Calu3 (cell line): ENCODE measurements around the gene ADCY3. TPM values are rescaled to one million over a fixed set of nuclear protein-coding genes. Genes with fewer than 3 reads are reported as not detected.

Experiments
- BruUV-seq: library from RNA; stranded (reverse); fragments of 400-500 nt; replicated peaks from 2 replicates; lab custom pipeline; 2021; lab: Mats Ljungman, UMichigan
- CTCF ChIA-PET: fragments of 300-600 bp; sonication (Branson Sonifier 250); formaldehyde crosslinking; loops from one replicate; lab custom pipeline; 2022; ENCODE audit warnings: antibody characterized with exemption; lab: Charles Lee
- DNase-seq: peaks from one replicate; pipeline ENCODE4 v3.0.0; 2022
- H3K27ac Mint-ChIP-seq: one replicate; pipeline ENCODE4 v1.8.0; 2022; ENCODE audit warnings: mixed read lengths; ENCODE audit not compliant: unreplicated experiment
- H3K27me3 Mint-ChIP-seq: one replicate; pipeline ENCODE4 v1.8.0; 2022; ENCODE audit warnings: mixed read lengths; ENCODE audit not compliant: unreplicated experiment
- H3K36me3 Mint-ChIP-seq: one replicate; pipeline ENCODE4 v1.8.0; 2022; ENCODE audit warnings: mild to moderate bottlenecking, moderate library complexity, mixed read lengths; ENCODE audit not compliant: insufficient read depth, unreplicated experiment
- H3K4me1 Mint-ChIP-seq: one replicate; pipeline ENCODE4 v1.8.0; 2022; ENCODE audit warnings: mild to moderate bottlenecking, low read depth, mixed read lengths; ENCODE audit not compliant: unreplicated experiment
- H3K4me3 Mint-ChIP-seq: one replicate; pipeline ENCODE4 v1.8.0; 2022; ENCODE audit warnings: mild to moderate bottlenecking, low read depth, moderate library complexity, mixed read lengths; ENCODE audit not compliant: unreplicated experiment
- H3K9me3 Mint-ChIP-seq: one replicate; pipeline ENCODE4 v1.8.0; 2022; ENCODE audit warnings: low read depth, mixed read lengths; ENCODE audit not compliant: unreplicated experiment
- CTCF ChIP-seq: fragments of 200-600 bp; IDR thresholded peaks from one replicate; pipeline ENCODE4 v1.8.0; 2022; ENCODE audit warnings: antibody characterized with exemption; ENCODE audit not compliant: unreplicated experiment
- intact Hi-C: fragments of 100-400 bp; cut with micrococcal nuclease; formaldehyde crosslinking; loops from one replicate; pipeline ENCODE4 v1.10.0; 2022; ENCODE audit not compliant: unreplicated experiment
- total RNA-seq: library from RNA; stranded (reverse); gene quantifications from 2 replicates; pipeline ENCODE4 v1.2.3, GENCODE V29; 2022

The ADCY3 gene
- total RNA-seq, 1 experiment from 2014 or later = 63.7 TPM

GRCh38 chr2:24852431-24853020 lies 67.5 kb downstream of the ADCY3 start:
- H3K4me1 Mint-ChIP-seq = no peaks in the 10 kb centered on the region
- no TSS peak for BruUV-seq
- CTCF ChIA-PET = no interaction called here

GRCh38 chr2:24852026-24852425 lies 68.0 kb downstream of the ADCY3 start:
- H3K4me1 Mint-ChIP-seq = no peaks in the 10 kb centered on the region
- H3K27me3 Mint-ChIP-seq = no peaks in the 10 kb centered on the region
- no peak overlapping the region for H3K4me3 Mint-ChIP-seq
- no peak for TF ChIP-seq CTCF
- BruUV-seq = no TSS peak
- no peaks in the 10 kb centered on the region for H3K9me3 Mint-ChIP-seq
- CTCF ChIA-PET = no interaction called here
- H3K36me3 Mint-ChIP-seq = peaks cover 5% of the 10 kb centered on the region
- no peak for DNase-seq
- no peak overlapping the region for H3K27ac Mint-ChIP-seq
- intact Hi-C loops = no loop called here

More at GRCh38 chr2:24852431-24853020, 67.5 kb downstream of the ADCY3 start:
- no peak overlapping the region for H3K27ac Mint-ChIP-seq
- H3K27me3 Mint-ChIP-seq = no peaks in the 10 kb centered on the region
- no peak for DNase-seq
- TF ChIP-seq CTCF = no peak
- H3K9me3 Mint-ChIP-seq = no peaks in the 10 kb centered on the region
- intact Hi-C loops = no loop called here
- H3K36me3 Mint-ChIP-seq = peaks cover 5% of the 10 kb centered on the region
- no peak overlapping the region for H3K4me3 Mint-ChIP-seq

GRCh38 chr2:24850944-24851343 lies 69.1 kb downstream of the ADCY3 start:
- no peaks in the 10 kb centered on the region for H3K9me3 Mint-ChIP-seq
- H3K4me3 Mint-ChIP-seq = no peak overlapping the region
- H3K27ac Mint-ChIP-seq = no peak overlapping the region
- intact Hi-C loops = no loop called here
- TF ChIP-seq CTCF = no peak
- H3K4me1 Mint-ChIP-seq = no peaks in the 10 kb centered on the region
- CTCF ChIA-PET = no interaction called here
- no peaks in the 10 kb centered on the region for H3K27me3 Mint-ChIP-seq
- no TSS peak for BruUV-seq
- H3K36me3 Mint-ChIP-seq = peaks cover 5% of the 10 kb centered on the region
- no peak for DNase-seq

- intact Hi-C loops = no loop called here
- H3K4me3 Mint-ChIP-seq = no peak overlapping the region
- no peak for TF ChIP-seq CTCF
- CTCF ChIA-PET = interaction anchor here (0.6 kb wide), 1 partner anchor 12 kb away, joined by 3 read pairs; no protein-coding TSS in a partner anchor
- DNase-seq = no peak
- peaks cover 11% of the 10 kb centered on the region for H3K36me3 Mint-ChIP-seq
- no peaks in the 10 kb centered on the region for H3K27me3 Mint-ChIP-seq
- H3K4me1 Mint-ChIP-seq = no peaks in the 10 kb centered on the region
- no TSS peak for BruUV-seq
- no peaks in the 10 kb centered on the region for H3K9me3 Mint-ChIP-seq
- H3K27ac Mint-ChIP-seq = no peak overlapping the region
These were observed 74.3 kb downstream of the ADCY3 start for GRCh38 chr2:24845691-24846090.
